GM12892 (cell line): ENCODE data around the gene SLC38A3.

Experiments used
- POLR2A ChIP-seq: IDR thresholded peaks from 2 replicates; pipeline ENCODE4 v1.6.1; 2011; ENCODE audit warnings: low read depth, low read length, control low read depth
- POLR2AphosphoS5 ChIP-seq: IDR thresholded peaks from 2 replicates; pipeline ENCODE4 v1.6.1; 2011; ENCODE audit warnings: low read depth, low read length, control low read depth
- TAF1 ChIP-seq: IDR thresholded peaks from 2 replicates; pipeline ENCODE4 v1.6.1; 2011; ENCODE audit warnings: low read depth, mild to moderate bottlenecking, control low read depth, low read length, borderline replicate concordance

DNA sequence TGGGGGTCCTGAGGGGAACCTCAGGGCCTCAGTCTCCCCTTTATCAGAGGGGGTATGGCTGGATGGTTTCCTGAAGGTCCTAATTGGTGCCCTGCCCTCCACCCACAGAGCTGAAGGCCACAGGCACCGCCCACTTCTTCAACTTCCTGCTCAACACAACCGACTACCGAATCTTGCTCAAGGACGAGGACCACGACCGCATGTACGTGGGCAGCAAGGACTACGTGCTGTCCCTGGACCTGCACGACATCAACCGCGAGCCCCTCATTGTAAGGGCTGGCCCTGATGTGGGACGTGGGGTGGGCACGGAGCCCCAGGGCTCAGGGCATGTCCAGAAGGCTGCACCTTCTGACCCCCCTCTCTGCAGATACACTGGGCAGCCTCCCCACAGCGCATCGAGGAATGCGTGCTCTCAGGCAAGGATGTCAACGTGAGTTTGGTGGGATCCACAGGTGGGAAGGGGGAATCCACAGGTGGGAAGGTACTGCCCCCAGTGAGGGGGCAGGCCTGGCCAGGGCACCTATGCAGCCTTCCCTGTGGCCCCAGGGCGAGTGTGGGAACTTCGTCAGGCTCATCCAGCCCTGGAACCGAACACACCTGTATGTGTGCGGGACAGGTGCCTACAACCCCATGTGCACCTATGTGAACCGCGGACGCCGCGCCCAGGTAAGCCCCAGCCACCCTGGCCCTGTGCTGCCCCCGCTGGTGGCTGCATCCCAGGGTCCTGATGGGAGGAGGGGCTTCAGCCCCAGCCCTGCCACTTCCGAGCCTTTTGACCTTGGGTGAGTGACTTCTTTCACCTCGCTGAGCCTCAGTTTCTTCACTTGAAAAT is 31.2 kb upstream of the SLC38A3 start:
- no peak for TF ChIP-seq POLR2AphosphoS5
- TF ChIP-seq POLR2A = no peak
- TF ChIP-seq TAF1 = no peak
